ENCODE measurements around the gene CD36. TPM values are rescaled to one million over a fixed set of nuclear protein-coding genes. Genes with fewer than 3 reads are reported as not detected.

The CD36 gene
- total RNA-seq, 1 experiment from 2014 or later: 0.46 TPM

GRCh38 chr7:80647436-80647835, 9.0 kb downstream of the CD36 start:
- intact Hi-C loops (cut with micrococcal nuclease; ENCODE audit: unreplicated experiment) (no loop called here), in situ Hi-C loops (cut with HindIII; ENCODE audit: low pct_unique_long_range_greater_than_20kb, low sequenced_read_pairs) (no loop called here)
- DNase-seq (ENCODE audit: low read depth, low spot score) (no peak), ATAC-seq (no peak)
- no TSS peak for BruUV-seq (replicated peaks)
- TF ChIP-seq CTCF (IDR thresholded peaks at IDR 0.05): no peak
- no peak for TF ChIP-seq TCF7L2 (IDR thresholded peaks at IDR 0.05; ENCODE audit: low read depth, low read length)
- TF ChIP-seq POLR2AphosphoS5 (IDR thresholded peaks at IDR 0.05; ENCODE audit: low read depth, low read length): no peak
- TF ChIP-seq REST (IDR thresholded peaks at IDR 0.05; ENCODE audit: insufficient read depth in 1 of 2, low read depth in 2 of 2, low read length in 1 of 2): no peak
- TF ChIP-seq SIN3A (IDR thresholded peaks at IDR 0.05; ENCODE audit: borderline replicate concordance, insufficient read depth, low read depth, low read length): no peak
- ChIA-PET POLR2A (no interaction called here), CTCF (no interaction called here)
- Histone ChIP-seq H3K27me3 (ENCODE audit: control insufficient read depth, insufficient read depth, low read length) (0 out of 2 replicates have a peak, but pooled peaks cover 3% of the 10 kb centered on the region), H3K4me1 (ENCODE audit: control insufficient read depth, insufficient read depth, low read length) (no peaks in the 10 kb centered on the region), H3K4me3 (ENCODE audit: low read depth in 2 of 2, low read length in 2 of 2) (no peak overlapping the region), H3K9me3 (ENCODE audit: control insufficient read depth, insufficient read depth, low read depth, low read length) (no peaks in the 10 kb centered on the region), H3K27ac (ENCODE audit: low read length) (no peak overlapping the region), H3K36me3 (ENCODE audit: control insufficient read depth, insufficient read depth, low read length) (no peaks in the 10 kb centered on the region)

DNA sequence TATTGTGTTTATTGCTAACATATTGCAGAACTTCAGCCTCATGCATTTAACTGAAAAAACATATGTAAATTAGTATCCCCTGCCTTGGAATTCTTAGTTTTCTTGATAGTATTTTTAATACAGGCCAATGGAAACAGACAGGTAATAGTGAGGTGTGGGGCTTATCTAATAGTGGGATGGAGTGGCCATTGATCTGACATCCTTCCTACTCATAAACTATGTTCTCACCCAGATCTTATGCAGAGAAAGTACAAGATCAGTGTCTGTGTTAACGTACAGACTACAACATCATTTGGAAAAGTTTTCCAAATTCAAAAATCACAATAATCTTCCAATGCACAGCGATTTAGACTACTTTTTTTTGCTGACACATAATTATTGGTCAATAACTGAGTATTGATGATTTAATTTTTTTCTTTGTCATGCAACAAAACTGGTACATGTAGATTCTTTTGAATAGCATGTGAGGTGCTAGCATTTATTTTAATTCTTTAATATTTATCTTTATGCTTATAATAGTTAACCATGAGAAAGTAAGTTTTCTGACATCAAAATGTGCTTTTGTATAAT, 9.7 kb downstream of the CD36 start:
- TF ChIP-seq POLR2AphosphoS5 (IDR thresholded peaks at IDR 0.05; ENCODE audit: low read depth, low read length) (no peak), TCF7L2 (IDR thresholded peaks at IDR 0.05; ENCODE audit: low read depth, low read length) (no peak), REST (IDR thresholded peaks at IDR 0.05; ENCODE audit: insufficient read depth in 1 of 2, low read depth in 2 of 2, low read length in 1 of 2) (no peak), SIN3A (IDR thresholded peaks at IDR 0.05; ENCODE audit: borderline replicate concordance, insufficient read depth, low read depth, low read length) (no peak), CTCF (IDR thresholded peaks at IDR 0.05) (no peak)
- Histone ChIP-seq H3K27ac (ENCODE audit: low read length) (no peak overlapping the region), H3K4me1 (ENCODE audit: control insufficient read depth, insufficient read depth, low read length) (no peaks in the 10 kb centered on the region), H3K9me3 (ENCODE audit: control insufficient read depth, insufficient read depth, low read depth, low read length) (no peaks in the 10 kb centered on the region), H3K4me3 (ENCODE audit: low read depth in 2 of 2, low read length in 2 of 2) (no peak overlapping the region), H3K36me3 (ENCODE audit: control insufficient read depth, insufficient read depth, low read length) (no peaks in the 10 kb centered on the region), H3K27me3 (ENCODE audit: control insufficient read depth, insufficient read depth, low read length) (peaks cover 3% of the 10 kb centered on the region; the same call in 1 of the 2 replicates)
- in situ Hi-C loops (cut with HindIII; ENCODE audit: low pct_unique_long_range_greater_than_20kb, low sequenced_read_pairs): no loop called here
- intact Hi-C loops (cut with micrococcal nuclease; ENCODE audit: unreplicated experiment): no loop called here
- POLR2A ChIA-PET: no interaction called here
- CTCF ChIA-PET: no interaction called here
- no TSS peak for BruUV-seq (replicated peaks)
- ATAC-seq (no peak), DNase-seq (ENCODE audit: low read depth, low spot score) (no peak)

Data from Panc1 (cell line).